IMR-90 (cell line): ENCODE measurements around the gene LDB1.

ENCODE experiments used
- CTCF ChIP-seq: conservative IDR thresholded peaks from 2 replicates; pipeline ENCODE4 v1.5.1; 2012; ENCODE audit warnings: mild to moderate bottlenecking, low read depth, low read length, improper control_type of control experiment
- SMC3 ChIP-seq: fragments of 150-350 bp; IDR thresholded peaks from 2 replicates; pipeline ENCODE4 v1.6.1; 2016; ENCODE audit warnings: low read depth, mild to moderate bottlenecking, antibody characterized with exemption, low read length, moderate library complexity
- USF2 ChIP-seq: fragments of 150-350 bp; IDR thresholded peaks from 2 replicates; pipeline ENCODE4 v1.6.1; 2017; ENCODE audit warnings: mild to moderate bottlenecking, antibody characterized with exemption, low read length, low read depth

GRCh38 chr10:102113956-102114857 lies 6.0 kb downstream of the LDB1 start:
- TF ChIP-seq CTCF (no peak), SMC3 (no peak), USF2 (no peak)
